ENCODE results near the gene PVR.

Gene PVR

GRCh38 chr19:44681992-44682790, 38.5 kb downstream of the PVR start (continued):
- TF ChIP-seq ZNF830 (tag by site-specific recombination; IDR thresholded peaks at IDR 0.05; ENCODE audit: low read depth) = no peak

GRCh38 chr19:44682807-44683206, 39.1 kb downstream of the PVR start:
- H3K36me3 ChIP-seq (ENCODE audit: control insufficient read depth in 2 of 2, insufficient read depth in 1 of 2, low read length in 2 of 2) = peaks cover 0 to 7% of the 10 kb centered on the region in 2 experiments; a peak in 1 of 3 replicates
- no peaks in the 10 kb centered on the region for H3K9me3 ChIP-seq (ENCODE audit: control insufficient read depth, insufficient read depth, low read depth, low read length)
- H3K27ac ChIP-seq (ENCODE audit: extremely low read depth, low read depth, low read length) = no peak overlapping the region
- ChIA-PET POLR2A (no interaction called here), CTCF (interaction anchor here (1.0 kb wide), 1 partner anchor 41 kb away, joined by 3 read pairs; no protein-coding TSS in a partner anchor)
- peak; percentile 67; the same call in 1 of the 2 replicates for TF ChIP-seq ZNF768 (tag by site-specific recombination; IDR thresholded peaks at IDR 0.05)
- TF ChIP-seq ZNF747 (tag by site-specific recombination; IDR thresholded peaks at IDR 0.05) = no peak
- peak; percentile 60; the same call in 1 of the 2 replicates for TF ChIP-seq ZNF596 (tag by site-specific recombination; IDR thresholded peaks at IDR 0.05)
- peak; percentile 88 for TF ChIP-seq PRDM1 (tag by site-specific recombination; IDR thresholded peaks at IDR 0.05)
- no peak for TF ChIP-seq ZBTB48 (tag by site-specific recombination; IDR thresholded peaks at IDR 0.05)
- 0 out of 2 replicates have a peak, but pooled peaks have one; percentile 24 for TF ChIP-seq ZNF366 (tag by site-specific recombination; conservative IDR thresholded peaks at IDR 0.05)
- H3K4me1 ChIP-seq (ENCODE audit: control insufficient read depth, insufficient read depth, low read length) = 0 out of 2 replicates have a peak, but pooled peaks cover 3% of the 10 kb centered on the region
- H3K4me3 ChIP-seq (ENCODE audit: low read depth, low read length) = no peak overlapping the region

GRCh38 chr19:44683434-44684210, 39.9 kb downstream of the PVR start:
- Histone ChIP-seq H3K27ac (ENCODE audit: extremely low read depth, low read depth, low read length) (no peak overlapping the region), H3K9me3 (ENCODE audit: control insufficient read depth, insufficient read depth, low read depth, low read length) (no peaks in the 10 kb centered on the region), H3K4me3 (ENCODE audit: low read depth, low read length) (no peak overlapping the region), H3K4me1 (ENCODE audit: control insufficient read depth, insufficient read depth, low read length) (0 out of 2 replicates have a peak, but pooled peaks cover 3% of the 10 kb centered on the region), H3K36me3 (ENCODE audit: control insufficient read depth in 2 of 2, insufficient read depth in 1 of 2, low read length in 2 of 2) (peaks cover 0 to 7% of the 10 kb centered on the region in 2 experiments; a peak in 1 of 3 replicates)
- CTCF ChIA-PET = interaction anchor here (0.7 to 1.0 kb wide), 2 partner anchors 9 to 87 kb away, joined by 3 to 4 read pairs; no protein-coding TSS in a partner anchor
- TF ChIP-seq IKZF3 (tag by site-specific recombination; IDR thresholded peaks at IDR 0.05) = no peak
- TF ChIP-seq ZNF513 (tag by site-specific recombination; IDR thresholded peaks at IDR 0.05) = no peak
- no peak for TF ChIP-seq PRDM4 (tag by site-specific recombination; IDR thresholded peaks at IDR 0.05)
- TF ChIP-seq ZNF23 (tag by site-specific recombination; IDR thresholded peaks at IDR 0.05; ENCODE audit: borderline replicate concordance) = no peak
- no peak for TF ChIP-seq ZNF174 (tag by site-specific recombination; IDR thresholded peaks at IDR 0.05)
- no peak for TF ChIP-seq ZNF324 (tag by site-specific recombination; IDR thresholded peaks at IDR 0.05)
- no peak for TF ChIP-seq ZNF175 (tag by site-specific recombination; IDR thresholded peaks at IDR 0.05)
- POLR2A ChIA-PET = no interaction called here

Data from HEK293 (cell line).